Epithelial cell of proximal tubule (primary cell): ENCODE measurements around the gene RAD51AP1. TPM values are rescaled to one million over a fixed set of nuclear protein-coding genes. Genes with fewer than 3 reads are reported as not detected.

Source experiments
- DNase-seq: peaks from one replicate; pipeline ENCODE4 v3.0.0-alpha.2; 2011; ENCODE audit warnings: low read depth
- H3K4me3 ChIP-seq: 2 replicates; pipeline ENCODE4 v1.5.1; 2011; ENCODE audit warnings: low read depth, mild to moderate bottlenecking, low read length
- total RNA-seq: library from RNA; depleted of rRNA; stranded (reverse); fragments of >200 nt; gene quantifications from 2 replicates; pipeline ENCODE4 v1.2.3, GENCODE V29; 2015
- TF ChIP-seq, protein P1 (sequence below): conservative IDR thresholded peaks from 2 replicates; pipeline ENCODE4 v1.5.1; 2012; ENCODE audit warnings: low read depth, mild to moderate bottlenecking, low read length

RAD51AP1 gene
- total RNA-seq, 1 donor from 2014 or later = 62.7 TPM

DNA sequence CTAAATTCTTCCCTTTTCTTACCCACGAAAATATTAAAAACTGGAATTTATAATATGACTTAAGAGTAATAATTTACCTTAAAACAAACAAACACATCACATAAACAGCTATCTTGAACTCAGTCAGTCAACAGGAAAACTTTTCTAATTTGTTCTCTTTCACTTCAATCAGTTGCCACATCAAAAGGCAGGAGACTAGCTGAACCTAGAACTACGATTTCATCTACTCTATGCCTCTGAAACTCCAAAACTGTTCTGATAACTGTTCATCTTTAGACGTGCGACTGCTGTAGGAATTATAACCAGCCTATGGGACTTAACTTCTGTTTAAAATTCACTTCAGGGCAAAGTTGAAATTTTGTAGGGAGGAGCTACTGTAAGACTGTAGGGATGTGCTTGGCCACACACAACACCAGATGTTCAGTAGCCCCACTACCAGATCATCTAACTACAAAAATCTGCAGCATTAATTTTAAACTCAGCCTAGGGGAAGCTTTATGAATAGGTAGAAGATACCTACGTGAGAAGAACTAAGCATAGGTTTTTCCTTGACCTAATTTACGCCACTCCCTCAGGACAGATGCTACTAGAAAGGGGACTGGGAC lies 7.6 kb upstream of the RAD51AP1 start:
- TF ChIP-seq, protein P1, sequence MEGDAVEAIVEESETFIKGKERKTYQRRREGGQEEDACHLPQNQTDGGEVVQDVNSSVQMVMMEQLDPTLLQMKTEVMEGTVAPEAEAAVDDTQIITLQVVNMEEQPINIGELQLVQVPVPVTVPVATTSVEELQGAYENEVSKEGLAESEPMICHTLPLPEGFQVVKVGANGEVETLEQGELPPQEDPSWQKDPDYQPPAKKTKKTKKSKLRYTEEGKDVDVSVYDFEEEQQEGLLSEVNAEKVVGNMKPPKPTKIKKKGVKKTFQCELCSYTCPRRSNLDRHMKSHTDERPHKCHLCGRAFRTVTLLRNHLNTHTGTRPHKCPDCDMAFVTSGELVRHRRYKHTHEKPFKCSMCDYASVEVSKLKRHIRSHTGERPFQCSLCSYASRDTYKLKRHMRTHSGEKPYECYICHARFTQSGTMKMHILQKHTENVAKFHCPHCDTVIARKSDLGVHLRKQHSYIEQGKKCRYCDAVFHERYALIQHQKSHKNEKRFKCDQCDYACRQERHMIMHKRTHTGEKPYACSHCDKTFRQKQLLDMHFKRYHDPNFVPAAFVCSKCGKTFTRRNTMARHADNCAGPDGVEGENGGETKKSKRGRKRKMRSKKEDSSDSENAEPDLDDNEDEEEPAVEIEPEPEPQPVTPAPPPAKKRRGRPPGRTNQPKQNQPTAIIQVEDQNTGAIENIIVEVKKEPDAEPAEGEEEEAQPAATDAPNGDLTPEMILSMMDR = no peak
- no peak for DNase-seq

GRCh38 chr12:4535092-4535491 lies 3.6 kb upstream of the RAD51AP1 start:
- no peak for DNase-seq
- H3K4me3 ChIP-seq = no peak overlapping the region
- TF ChIP-seq, protein P1 = no peak

More for the DNA sequence above, 7.6 kb upstream of the RAD51AP1 start:
- H3K4me3 ChIP-seq = no peak overlapping the region

DNA sequence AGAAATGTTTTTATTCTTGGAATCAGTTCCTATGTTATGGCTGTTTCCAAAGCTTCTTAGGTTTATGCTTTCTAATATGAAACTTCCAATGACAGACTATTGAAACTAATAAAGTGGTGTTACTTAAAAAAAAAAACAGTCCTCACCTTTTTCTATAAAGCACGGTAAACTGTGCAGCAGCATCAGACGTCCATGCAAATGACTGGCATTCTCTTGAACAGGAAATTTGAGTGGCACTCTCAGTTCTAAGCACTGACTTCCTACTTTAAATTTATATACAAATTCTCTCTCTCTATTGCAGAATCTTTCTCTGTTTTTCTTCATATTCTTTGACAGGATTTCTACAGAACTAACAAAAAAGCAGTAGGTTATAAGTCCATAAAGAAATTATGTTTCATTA lies 2.8 kb upstream of the RAD51AP1 start:
- no peak overlapping the region for H3K4me3 ChIP-seq
- TF ChIP-seq, protein P1 = no peak
- no peak for DNase-seq

- TF ChIP-seq, protein P1 = no peak
- H3K4me3 ChIP-seq = peak overlapping the region; percentile 97
- no peak for DNase-seq
Measured at GRCh38 chr12:4539167-4539870, 629 bp downstream of the RAD51AP1 start.

- H3K4me3 ChIP-seq = no peak overlapping the region
- TF ChIP-seq, protein P1 = no peak
- DNase-seq = no peak
Measured at GRCh38 chr12:4540170-4540569, 1.5 kb downstream of the RAD51AP1 start.

- no peak for DNase-seq
- TF ChIP-seq, protein P1 = no peak
- H3K4me3 ChIP-seq = no peak overlapping the region
Measured at GRCh38 chr12:4540638-4541037, 1.9 kb downstream of the RAD51AP1 start.

GRCh38 chr12:4545195-4545594 lies 6.5 kb downstream of the RAD51AP1 start:
- H3K4me3 ChIP-seq = no peak overlapping the region
- no peak for DNase-seq
- TF ChIP-seq, protein P1 = no peak
